K562 (cell line): ENCODE results near the gene PGPEP1. TPM values are rescaled to one million over a fixed set of nuclear protein-coding genes. Genes with fewer than 3 reads are reported as not detected.

Source experiments
- ATAC-seq: fragments of 200-7000 bp; cut with Tn5 transposase; 3 replicates; pipeline ENCODE4 v1.9.1; 2020; ENCODE audit warnings: moderate library complexity
- BruUV-seq: library from RNA; stranded (reverse); fragments of 400-500 nt; replicated peaks from 2 replicates; lab custom pipeline; 2021; lab: Mats Ljungman, UMichigan
- CTCF ChIA-PET: fragments of 300-600 bp; formaldehyde crosslinking; extraction: SDS; loops from one replicate; lab custom pipeline; 2021; ENCODE audit warnings: low intra/inter-chr PET ratio; lab: Yijun Ruan, JAX
- POLR2A ChIA-PET: fragments of 300-600, 350-650 bp; sonication (Branson Sonifier 250); formaldehyde crosslinking; extraction: SDS; loops from one replicate; lab custom pipeline; 2021; ENCODE audit warnings: antibody characterized with exemption, inconsistent platforms; lab: Yijun Ruan, JAX
- DNase-seq, 4 experiments: peaks; one replicate each; pipeline versions ENCODE4 v3.0.0 to v3.0.0-alpha.2; 2011 to 2018; ENCODE audit warnings: low spot score in 3 of 4, mixed read lengths in 3 of 4; ENCODE audit errors: extremely low read depth in 1 of 4
- FAIRE-seq: peaks from 2 replicates; lab custom pipeline; 2011; peaks lifted over from hg19 to GRCh38; lab: Jason Lieb, UNC
- H2AFZ ChIP-seq: 2 replicates; pipeline ENCODE4 v1.6.0; 2011; ENCODE audit warnings: low read depth, low read length, control low read depth, inconsistent platforms
- H3K27ac ChIP-seq: fragments of 200-600 bp; 3 replicates; pipeline ENCODE4 v1.8.0; 2011; ENCODE audit warnings: low read depth, mild to moderate bottlenecking, control low read depth, inconsistent platforms, low read length, moderate library complexity, mixed read lengths; ENCODE audit errors: extremely low read depth
- H3K27me3 ChIP-seq, 2 experiments: fragments of 300-600 bp in 1 of 2; 2 replicates in 1 of 2; 3 replicates in 1 of 2; pipeline versions ENCODE4 v1.6.0 to v1.8.0; 2011; ENCODE audit warnings: inconsistent platforms in 2 of 2, low read length in 2 of 2, mild to moderate bottlenecking in 1 of 2, mixed read lengths in 1 of 2, moderate library complexity in 1 of 2; ENCODE audit not compliant: control insufficient read depth in 2 of 2, insufficient read depth in 2 of 2
- H3K36me3 ChIP-seq: fragments of 300-600 bp; 3 replicates; pipeline ENCODE4 v1.8.0; 2011; ENCODE audit warnings: mild to moderate bottlenecking, low read length, inconsistent platforms; ENCODE audit not compliant: control insufficient read depth, insufficient read depth
- H3K4me1 ChIP-seq, 2 experiments: fragments of 200-600 bp in 1 of 2; replicated peaks in 1 of 2; 2 replicates in 1 of 2; 3 replicates in 1 of 2; pipeline versions ENCODE4 v1.5.1 to v1.8.0; 2011; ENCODE audit warnings: inconsistent platforms in 2 of 2, low read length in 2 of 2, mild to moderate bottlenecking in 1 of 2, mixed read lengths in 1 of 2, moderate library complexity in 1 of 2; ENCODE audit not compliant: control insufficient read depth in 2 of 2, insufficient read depth in 2 of 2
- H3K4me2 ChIP-seq: 2 replicates; pipeline ENCODE4 v1.6.1; 2011; ENCODE audit warnings: low read length, control low read depth, inconsistent platforms, mixed read lengths; ENCODE audit not compliant: insufficient read depth
- H3K4me3 ChIP-seq: fragments of 200-600 bp; sonication (generic), shearing (Covaris generic); 2 replicates; pipeline ENCODE4 v1.5.1; 2016; ENCODE audit warnings: control low read depth, inconsistent platforms
- H3K79me2 ChIP-seq: fragments of 200-600 bp; 3 replicates; pipeline ENCODE4 v1.8.0; 2011; ENCODE audit warnings: low read length, inconsistent platforms; ENCODE audit not compliant: control insufficient read depth, insufficient read depth
- H3K9ac ChIP-seq, 2 experiments: 2 replicates each; pipeline versions ENCODE4 v1.6.0 to v1.6.1; 2011; ENCODE audit warnings: low read depth in 2 of 2, low read length in 2 of 2, control low read depth in 1 of 2, inconsistent platforms in 1 of 2, mild to moderate bottlenecking in 1 of 2, mixed read lengths in 1 of 2; ENCODE audit not compliant: insufficient read depth in 1 of 2
- H3K9me1 ChIP-seq: one replicate; pipeline ENCODE4 v1.6.0; 2011; ENCODE audit warnings: inconsistent platforms, mild to moderate bottlenecking, low read length, moderate library complexity; ENCODE audit not compliant: control insufficient read depth, insufficient read depth
- H3K9me3 ChIP-seq: replicated peaks from 2 replicates; pipeline ENCODE4 v1.5.1; 2011; ENCODE audit warnings: low read depth, low read length, inconsistent platforms; ENCODE audit not compliant: control insufficient read depth, insufficient read depth
- H4K20me1 ChIP-seq: replicated peaks from 2 replicates; pipeline ENCODE4 v1.6.1; 2011; ENCODE audit warnings: low read length, inconsistent platforms, mixed read lengths; ENCODE audit not compliant: control insufficient read depth, insufficient read depth
- CEBPB ChIP-seq: fragments of 450-650 bp; IDR thresholded peaks from 2 replicates; pipeline ENCODE4 v1.6.1; 2016; ENCODE audit warnings: missing genetic modification characterization, missing compliant biosample characterization
- DDX20 ChIP-seq: fragments of 450-650 bp; IDR thresholded peaks from 2 replicates; pipeline ENCODE4 v1.6.1; 2016; ENCODE audit warnings: missing genetic modification characterization, low read depth, mild to moderate bottlenecking, missing compliant biosample characterization, moderate library complexity
- EP400 ChIP-seq: fragments of 450-650 bp; IDR thresholded peaks from 2 replicates; pipeline ENCODE4 v1.6.1; 2017; ENCODE audit warnings: antibody characterized with exemption, mild to moderate bottlenecking, moderate library complexity
- FOS ChIP-seq: IDR thresholded peaks from 3 replicates; pipeline ENCODE4 v1.6.1; 2011; ENCODE audit not compliant: insufficient read length; ENCODE audit errors: extremely low read depth
- HNRNPL ChIP-seq: fragments of 200-400 bp; formaldehyde crosslinking; IDR thresholded peaks from 2 replicates; pipeline ENCODE4 v1.6.1; 2017; ENCODE audit warnings: low read depth, mild to moderate bottlenecking, low read length
- KDM5B ChIP-seq: fragments of 200-600 bp; sonication (generic); IDR thresholded peaks from 2 replicates; pipeline ENCODE4 v1.6.1; 2012; ENCODE audit warnings: low read depth, mild to moderate bottlenecking, moderate library complexity, low read length, control low read depth, inconsistent platforms; ENCODE audit not compliant: insufficient replicate concordance
- NCOA1 ChIP-seq: fragments of 450-650 bp; IDR thresholded peaks from 2 replicates; pipeline ENCODE4 v1.6.1; 2016; ENCODE audit warnings: low read depth
- NR2C2 ChIP-seq, 2 experiments: fragments of 200-800 bp in 1 of 2; sonication (Bioruptor generic) in 1 of 2; sonication (generic) in 1 of 2; formaldehyde crosslinking in 1 of 2; IDR thresholded peaks; 2 replicates each; pipeline versions ENCODE4 v1.6.1 to v1.8.0; 2016 to 2022; ENCODE audit warnings: mild to moderate bottlenecking in 1 of 2, missing compliant biosample characterization in 1 of 2, missing genetic modification characterization in 1 of 2, missing genetic modification reagents in 1 of 2
- ZNF140 ChIP-seq: fragments of 250-450 bp; sonication (Bioruptor Pico); IDR thresholded peaks from 2 replicates; pipeline ENCODE4 v1.8.0; 2021; ENCODE audit warnings: moderate library complexity, mild to moderate bottlenecking, inconsistent platforms
- ZNF24 ChIP-seq: fragments of 450-650 bp; IDR thresholded peaks from 2 replicates; pipeline ENCODE4 v1.6.1; 2016
- ZZZ3 ChIP-seq: fragments of 450-650 bp; IDR thresholded peaks from 2 replicates; pipeline ENCODE4 v1.6.1; 2016; ENCODE audit warnings: antibody characterized with exemption, mild to moderate bottlenecking, moderate library complexity
- WGBS: fragments of 100-300 bp; shearing (Covaris generic); methylation state at CpG from one replicate; pipeline ENCODE4 v1.1.6; 2016; ENCODE audit warnings: low coverage, mixed read lengths; ENCODE audit not compliant: insufficient coverage; ENCODE audit errors: missing lambda C conversion rate; 5-methylcytosine and 5-hydroxymethylcytosine counted together
- in situ Hi-C: fragments of 300-500 bp; cut with MboI; formaldehyde crosslinking; loops from 4 replicates; pipeline ENCODE4 v1.15.0; 2018; ENCODE audit warnings: inconsistent platforms, mixed read lengths
- intact Hi-C: fragments of 100-400 bp; cut with micrococcal nuclease; formaldehyde crosslinking; loops from 2 replicates; pipeline ENCODE4 v1.14.2; 2022
- polyA plus RNA-seq, 8 experiments: library from polyadenylated mRNA; depleted of rRNA in 4 of 8; stranded (reverse) in 5 of 8; unstranded in 3 of 8; fragments of >200 nt; fragmentation: Nextera tagmentation in 2 of 8; fragmentation: Illumina TruSeq in 1 of 8; extraction: Ambion mirVana in 2 of 8; extraction: Trizol in 1 of 8; gene quantifications; 2 replicates each; pipeline versions ENCODE4 v1.2.1 to v1.2.3, GENCODE V29; 2011 to 2014; ENCODE audit warnings: inconsistent platforms in 1 of 8, missing spikeins in 1 of 8
- total RNA-seq, 7 experiments: library from RNA; depleted of rRNA in 6 of 7; stranded (reverse); fragments of >200 nt in 6 of 7; fragmentation: Illumina TruSeq in 2 of 7; extraction: Trizol in 2 of 7; gene quantifications; 2 replicates each; pipeline versions ENCODE4 v1.2.1 to v1.2.3, GENCODE V29; 2011 to 2021; ENCODE audit warnings: low replicate concordance in 1 of 7
- TF ChIP-seq, protein P1 (sequence below): sonication (generic); formaldehyde crosslinking; IDR thresholded peaks from 2 replicates; pipeline ENCODE4 v1.8.1; 2022; ENCODE audit warnings: missing genetic modification reagents
- TF ChIP-seq, protein P2 (sequence below): IDR thresholded peaks from 2 replicates; pipeline ENCODE4 v1.6.1; 2014; ENCODE audit warnings: antibody characterized with exemption

PGPEP1 gene
- total and polyA plus RNA-seq, 9 of the 15 experiments (the other 6 are each of a cell fraction or from before 2014, with no cell fraction given) = 10.0 to 69.6 (median 33.5) TPM

DNA sequence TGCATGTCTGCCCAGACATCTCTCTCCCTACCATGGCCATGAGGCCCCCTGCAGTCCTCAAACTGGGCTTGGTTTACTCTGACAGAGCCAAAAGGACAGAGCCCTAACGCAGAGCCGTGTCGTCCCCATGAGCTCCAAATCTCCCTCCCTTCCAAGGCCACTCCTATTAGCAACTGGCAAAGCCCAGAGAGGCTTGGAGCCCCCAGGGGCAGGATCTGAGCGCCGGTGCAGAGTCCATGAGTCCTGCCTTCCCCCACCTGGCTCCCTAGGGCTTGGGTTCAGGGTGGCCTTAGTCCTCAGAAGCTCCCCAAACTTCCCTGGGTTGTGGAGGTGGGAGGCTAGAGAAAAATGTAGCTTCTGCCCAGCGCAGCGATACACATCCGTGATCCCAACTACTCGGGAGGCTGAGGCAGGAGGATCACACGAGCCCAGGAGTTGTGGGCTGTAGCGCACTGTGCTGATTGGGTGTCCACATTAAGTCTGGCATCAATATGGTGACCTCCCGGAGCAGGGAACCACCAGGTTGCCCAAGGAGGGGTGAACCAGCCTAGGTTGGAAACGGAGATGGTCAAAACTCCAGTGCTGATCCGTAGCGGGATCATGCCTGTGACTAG lies 7.4 kb upstream of the PGPEP1 start:
- BruUV-seq = no TSS peak
- Histone ChIP-seq H3K4me3 (no peak overlapping the region), H3K27me3 (no peaks in the 10 kb centered on the region), H3K4me1 (peaks cover 10 to 31% of the 10 kb centered on the region in 2 experiments; a peak in 4 of 5 replicates), H3K4me2 (no peak overlapping the region), H3K36me3 (no peaks in the 10 kb centered on the region), H3K9ac (peak overlapping the region in 1 of 2 experiments; percentile 80; a peak in 2 of 4 replicates), H4K20me1 (no peaks in the 10 kb centered on the region), H2AFZ (0 out of 2 replicates have a peak overlapping the region, but pooled peaks have one; percentile 65), H3K9me3 (no peaks in the 10 kb centered on the region; the same call in 1 of the 2 replicates), H3K9me1 (no peaks in the 10 kb centered on the region), H3K79me2 (no peaks in the 10 kb centered on the region), H3K27ac (no peak overlapping the region)
- ATAC-seq = no peak
- POLR2A ChIA-PET = interaction anchor here (0.7 to 9.8 kb wide), 5 partner anchors 26 to 109 kb away, joined by 4 to 122 read pairs (median 5); partner anchors contain the start of gene JUND
- CTCF ChIA-PET = no interaction called here
- intact Hi-C loops = no loop called here
- in situ Hi-C loops = no loop called here
- FAIRE-seq = no peak
- TF ChIP-seq NCOA1 = no peak
- DNase-seq = no peak
- 76% methylated on average over 15 of the region's 15 CpGs for WGBS

DNA sequence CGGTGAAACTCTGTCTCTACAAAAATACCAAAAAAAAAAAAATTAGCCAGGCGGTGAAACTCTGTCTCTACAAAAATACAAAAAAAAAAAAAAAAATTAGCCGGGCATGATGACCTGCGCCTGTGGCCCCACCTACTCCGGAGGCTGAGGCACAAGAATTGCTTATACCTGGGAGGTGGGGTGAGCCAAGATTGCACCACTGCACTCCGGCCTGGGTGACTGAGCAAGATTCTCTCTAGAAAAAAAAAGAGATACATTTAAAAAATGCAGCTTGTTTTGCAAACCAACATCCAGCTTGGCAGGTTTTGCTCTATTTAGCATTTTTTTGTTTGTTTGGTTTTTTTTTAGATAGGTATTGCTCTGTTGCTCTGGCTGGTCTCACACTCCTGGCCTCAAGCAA lies 6.7 kb upstream of the PGPEP1 start:
- Histone ChIP-seq H3K36me3 (no peaks in the 10 kb centered on the region), H3K27ac (no peak overlapping the region), H3K9me3 (no peaks in the 10 kb centered on the region; the same call in 1 of the 2 replicates), H4K20me1 (no peaks in the 10 kb centered on the region), H3K4me2 (no peak overlapping the region), H3K79me2 (no peaks in the 10 kb centered on the region), H2AFZ (no peak overlapping the region), H3K9ac (peak overlapping the region in 1 of 2 experiments; percentile 52; a peak in 1 of 4 replicates), H3K4me3 (no peak overlapping the region), H3K9me1 (no peaks in the 10 kb centered on the region), H3K27me3 (no peaks in the 10 kb centered on the region), H3K4me1 (peaks cover 8 to 31% of the 10 kb centered on the region in 2 experiments; a peak in 4 of 5 replicates)
- intact Hi-C loops (no loop called here), in situ Hi-C loops (no loop called here)
- FAIRE-seq = no peak
- CTCF ChIA-PET = no interaction called here
- WGBS = 22% methylated on average over 3 of the region's 6 CpGs
- ATAC-seq = 0 out of 3 replicates have a peak, but pooled peaks have one; percentile 29
- DNase-seq = no peak
- POLR2A ChIA-PET = interaction anchor here (1.6 to 9.8 kb wide), 3 partner anchors 54 to 58 kb away, joined by 5 to 122 read pairs (median 21); partner anchors contain the start of gene JUND
- no TSS peak for BruUV-seq
- TF ChIP-seq EP400 (no peak), ZZZ3 (no peak), FOS (no peak), ZNF24 (no peak), DDX20 (tag) (no peak), HNRNPL (no peak), NR2C2 (CRISPR knock-in tag; IDR thresholded peaks at IDR 0.05) (no peak), NR2C2 (tag; IDR thresholded peaks at IDR 0.05) (no peak), ZNF140 (no peak), KDM5B (no peak), CEBPB (tag) (peak; percentile 27; the same call in 1 of the 2 replicates)
- TF ChIP-seq, protein P1, sequence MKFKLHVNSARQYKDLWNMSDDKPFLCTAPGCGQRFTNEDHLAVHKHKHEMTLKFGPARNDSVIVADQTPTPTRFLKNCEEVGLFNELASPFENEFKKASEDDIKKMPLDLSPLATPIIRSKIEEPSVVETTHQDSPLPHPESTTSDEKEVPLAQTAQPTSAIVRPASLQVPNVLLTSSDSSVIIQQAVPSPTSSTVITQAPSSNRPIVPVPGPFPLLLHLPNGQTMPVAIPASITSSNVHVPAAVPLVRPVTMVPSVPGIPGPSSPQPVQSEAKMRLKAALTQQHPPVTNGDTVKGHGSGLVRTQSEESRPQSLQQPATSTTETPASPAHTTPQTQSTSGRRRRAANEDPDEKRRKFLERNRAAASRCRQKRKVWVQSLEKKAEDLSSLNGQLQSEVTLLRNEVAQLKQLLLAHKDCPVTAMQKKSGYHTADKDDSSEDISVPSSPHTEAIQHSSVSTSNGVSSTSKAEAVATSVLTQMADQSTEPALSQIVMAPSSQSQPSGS = no peak
- TF ChIP-seq, protein P2, sequence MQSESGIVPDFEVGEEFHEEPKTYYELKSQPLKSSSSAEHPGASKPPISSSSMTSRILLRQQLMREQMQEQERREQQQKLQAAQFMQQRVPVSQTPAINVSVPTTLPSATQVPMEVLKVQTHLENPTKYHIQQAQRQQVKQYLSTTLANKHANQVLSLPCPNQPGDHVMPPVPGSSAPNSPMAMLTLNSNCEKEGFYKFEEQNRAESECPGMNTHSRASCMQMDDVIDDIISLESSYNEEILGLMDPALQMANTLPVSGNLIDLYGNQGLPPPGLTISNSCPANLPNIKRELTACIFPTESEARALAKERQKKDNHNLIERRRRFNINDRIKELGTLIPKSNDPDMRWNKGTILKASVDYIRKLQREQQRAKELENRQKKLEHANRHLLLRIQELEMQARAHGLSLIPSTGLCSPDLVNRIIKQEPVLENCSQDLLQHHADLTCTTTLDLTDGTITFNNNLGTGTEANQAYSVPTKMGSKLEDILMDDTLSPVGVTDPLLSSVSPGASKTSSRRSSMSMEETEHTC = no peak
